SU-DHL-6 (cell line): ENCODE measurements around the gene ARL4D.

Experiments
- H2AFZ ChIP-seq: fragments of 200-600 bp; sonication (generic); 2 replicates; pipeline ENCODE4 v1.6.1; 2014; ENCODE audit warnings: low read depth, mild to moderate bottlenecking, moderate library complexity, mixed read lengths, antibody characterized with exemption, low read length; ENCODE audit not compliant: severe bottlenecking
- H3F3A ChIP-seq: fragments of 200-600 bp; shearing (Covaris generic); 2 replicates; pipeline ENCODE4 v1.6.0; 2016; ENCODE audit warnings: antibody characterized with exemption, mild to moderate bottlenecking; ENCODE audit not compliant: insufficient read depth
- H3K27ac ChIP-seq: fragments of 200-600 bp; sonication (generic); 2 replicates; pipeline ENCODE4 v1.5.1; 2016; ENCODE audit warnings: low read depth, mild to moderate bottlenecking, low read length, moderate library complexity, mixed read lengths
- H3K27me3 ChIP-seq: fragments of 200-600 bp; sonication (generic), shearing (Covaris generic); 2 replicates; pipeline ENCODE4 v1.6.0; 2014; ENCODE audit warnings: mild to moderate bottlenecking, low read length
- H3K36me3 ChIP-seq: fragments of 200-600 bp; sonication (generic); 2 replicates; pipeline ENCODE4 v1.6.1; 2014; ENCODE audit warnings: mild to moderate bottlenecking, low read length, mixed read lengths
- H3K4me2 ChIP-seq: fragments of 300-600, 200-600 bp; shearing (Covaris generic), sonication (generic); 2 replicates; pipeline ENCODE4 v1.6.0; 2014; ENCODE audit warnings: low read length, low read depth, mild to moderate bottlenecking; ENCODE audit not compliant: poor library complexity, severe bottlenecking
- H3K4me3 ChIP-seq: fragments of 200-600 bp; sonication (generic); 2 replicates; pipeline ENCODE4 v1.5.1; 2014; ENCODE audit warnings: antibody characterized with exemption, low read length, mild to moderate bottlenecking, mixed read lengths; ENCODE audit not compliant: insufficient read depth, poor library complexity, severe bottlenecking
- H3K79me2 ChIP-seq: fragments of 200-600 bp; sonication (generic); 2 replicates; pipeline ENCODE4 v1.6.1; 2014; ENCODE audit warnings: mild to moderate bottlenecking, low read length, moderate library complexity; ENCODE audit not compliant: insufficient read depth
- H3K9ac ChIP-seq: fragments of 200-600 bp; sonication (generic); 2 replicates; pipeline ENCODE4 v1.7.0; 2014; ENCODE audit warnings: mild to moderate bottlenecking, low read length
- H3K9me2 ChIP-seq: fragments of 200-600 bp; sonication (generic); replicated peaks from 2 replicates; pipeline ENCODE4 v1.6.1; 2014; ENCODE audit warnings: low read length; ENCODE audit not compliant: insufficient read depth
- H3K9me3 ChIP-seq: fragments of 200-600 bp; sonication (generic); 2 replicates; pipeline ENCODE4 v1.6.1; 2014; ENCODE audit warnings: low read length, mixed read lengths; ENCODE audit not compliant: insufficient read depth
- H4K20me1 ChIP-seq: fragments of 200-600 bp; sonication (generic); 2 replicates; pipeline ENCODE4 v1.6.1; 2014; ENCODE audit warnings: low read depth, mild to moderate bottlenecking, antibody characterized with exemption, low read length, moderate library complexity, mixed read lengths
- CTCF ChIP-seq: fragments of 200-600 bp; sonication (generic); IDR thresholded peaks from one replicate; pipeline ENCODE4 v1.5.1; 2017; ENCODE audit warnings: antibody characterized with exemption, mild to moderate bottlenecking, low read length, moderate library complexity; ENCODE audit not compliant: insufficient read depth, poor library complexity, severe bottlenecking
- EZH2phosphoT487 ChIP-seq: fragments of 200-600 bp; sonication (generic), shearing (Covaris generic); conservative IDR thresholded peaks from 2 replicates; pipeline ENCODE4 v1.6.1; 2018; ENCODE audit warnings: mild to moderate bottlenecking, antibody characterized with exemption, low read length, moderate library complexity, mixed read lengths

ARL4D gene

DNA sequence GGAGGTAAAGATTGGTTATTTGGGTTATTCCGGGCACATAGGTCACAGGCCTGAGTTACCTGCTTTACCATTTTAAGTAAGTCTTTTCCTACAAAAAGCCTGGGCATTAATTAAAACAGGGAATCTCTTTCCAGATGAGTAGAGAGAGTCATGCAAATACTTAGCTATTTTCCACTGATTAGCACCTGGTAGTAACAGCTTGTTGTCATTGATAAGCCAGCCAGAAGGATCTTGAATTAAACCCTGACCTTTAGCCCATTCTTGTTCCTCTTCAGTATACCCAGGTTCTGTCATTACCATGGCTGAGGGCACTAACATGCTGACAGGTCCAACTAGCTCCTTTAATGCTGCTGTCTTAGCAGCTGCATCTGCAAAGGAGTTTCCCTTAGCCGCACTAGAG is 44.4 kb upstream of the ARL4D start:
- Histone ChIP-seq H3K27me3 (no peaks in the 10 kb centered on the region), H3K79me2 (no peaks in the 10 kb centered on the region), H3K36me3 (no peaks in the 10 kb centered on the region), H3K4me2 (no peak overlapping the region), H3K27ac (no peak overlapping the region), H3K9me2 (no peaks in the 10 kb centered on the region), H4K20me1 (no peaks in the 10 kb centered on the region), H2AFZ (no peak overlapping the region), H3K4me3 (no peak overlapping the region), H3K9me3 (peaks cover 8% of the 10 kb centered on the region; the same call in 1 of the 2 replicates), H3K9ac (no peak overlapping the region), H3F3A (no peaks in the 10 kb centered on the region)
- TF ChIP-seq CTCF (no peak), EZH2phosphoT487 (no peak)

GRCh38 chr17:43356450-43356849 is 42.3 kb upstream of the ARL4D start:
- no peaks in the 10 kb centered on the region for H3K79me2 ChIP-seq
- no peaks in the 10 kb centered on the region for H3K9me2 ChIP-seq
- no peaks in the 10 kb centered on the region for H3K27me3 ChIP-seq
- peaks cover 3% of the 10 kb centered on the region; the same call in 1 of the 2 replicates for H3K9me3 ChIP-seq
- no peaks in the 10 kb centered on the region for H3K36me3 ChIP-seq
- H3K4me3 ChIP-seq: no peak overlapping the region
- H3K4me2 ChIP-seq: no peak overlapping the region
- no peaks in the 10 kb centered on the region for H3F3A ChIP-seq
- no peaks in the 10 kb centered on the region for H4K20me1 ChIP-seq
- H3K9ac ChIP-seq: no peak overlapping the region
- no peak for TF ChIP-seq EZH2phosphoT487
- TF ChIP-seq CTCF: no peak
- no peak overlapping the region for H3K27ac ChIP-seq
- no peak overlapping the region for H2AFZ ChIP-seq

GRCh38 chr17:43356999-43357398 is 41.8 kb upstream of the ARL4D start:
- H3K36me3 ChIP-seq: no peaks in the 10 kb centered on the region
- H3K27ac ChIP-seq: no peak overlapping the region
- no peak overlapping the region for H3K4me2 ChIP-seq
- H3K9ac ChIP-seq: no peak overlapping the region
- no peaks in the 10 kb centered on the region for H3F3A ChIP-seq
- H3K27me3 ChIP-seq: no peaks in the 10 kb centered on the region
- no peaks in the 10 kb centered on the region for H3K79me2 ChIP-seq
- no peaks in the 10 kb centered on the region for H4K20me1 ChIP-seq
- H3K9me3 ChIP-seq: no peaks in the 10 kb centered on the region
- H2AFZ ChIP-seq: no peak overlapping the region
- TF ChIP-seq EZH2phosphoT487: no peak
- TF ChIP-seq CTCF: no peak
- no peak overlapping the region for H3K4me3 ChIP-seq
- no peaks in the 10 kb centered on the region for H3K9me2 ChIP-seq

- Histone ChIP-seq H3K4me3 (no peak overlapping the region), H3K79me2 (no peaks in the 10 kb centered on the region), H3K36me3 (no peaks in the 10 kb centered on the region), H3K9me2 (no peaks in the 10 kb centered on the region), H3F3A (no peaks in the 10 kb centered on the region), H2AFZ (no peak overlapping the region), H3K9me3 (no peaks in the 10 kb centered on the region), H3K27ac (no peak overlapping the region), H3K4me2 (no peak overlapping the region), H4K20me1 (no peaks in the 10 kb centered on the region), H3K27me3 (no peaks in the 10 kb centered on the region), H3K9ac (no peak overlapping the region)
- TF ChIP-seq EZH2phosphoT487 (no peak), CTCF (no peak)
Measured at GRCh38 chr17:43359469-43360110, 39.2 kb upstream of the ARL4D start.
